Fibroblast of villous mesenchyme (primary cell): ENCODE measurements around the gene USP8. TPM values are rescaled to one million over a fixed set of nuclear protein-coding genes. Genes with fewer than 3 reads are reported as not detected.

Experiments used
- DNase-seq: peaks from one replicate; pipeline ENCODE4 v3.0.0-alpha.2; 2010; ENCODE audit warnings: low read depth
- H3K4me3 ChIP-seq: 2 replicates; pipeline ENCODE4 v1.5.1; 2011; ENCODE audit warnings: low read depth, mild to moderate bottlenecking, low read length
- CTCF ChIP-seq: IDR thresholded peaks from 2 replicates; pipeline ENCODE4 v1.5.1; 2012; ENCODE audit warnings: low read depth, mild to moderate bottlenecking, low read length; ENCODE audit not compliant: insufficient read depth
- small RNA-seq: library from RNA; depleted of rRNA; stranded (forward); fragments of <200 nt; gene quantifications from one replicate; pipeline ENCODE3, GENCODE V24; 2012
- total RNA-seq: library from RNA; depleted of rRNA; stranded (reverse); fragments of >200 nt; gene quantifications from 2 replicates; pipeline ENCODE4 v1.2.3, GENCODE V29; 2012

Gene USP8
- total RNA-seq, 1 donor, result 54.0 TPM

- DNase-seq, result no peak
- no peak overlapping the region for H3K4me3 ChIP-seq
- TF ChIP-seq CTCF, result no peak
Measured at GRCh38 chr15:50552238-50552637, 128.0 kb downstream of the USP8 start.

GRCh38 chr15:50556642-50557371 lies 132.6 kb downstream of the USP8 start:
- no peak for DNase-seq
- TF ChIP-seq CTCF, result no peak

GRCh38 chr15:50558012-50558411 lies 133.8 kb downstream of the USP8 start:
- no peak for TF ChIP-seq CTCF
- no peak overlapping the region for H3K4me3 ChIP-seq
- DNase-seq, result no peak

More at GRCh38 chr15:50556642-50557371, 132.6 kb downstream of the USP8 start:
- H3K4me3 ChIP-seq, result no peak overlapping the region

- TF ChIP-seq CTCF, result no peak
- no peak overlapping the region for H3K4me3 ChIP-seq
- peak; percentile 35 for DNase-seq
Measured at GRCh38 chr15:50562735-50563640, 138.8 kb downstream of the USP8 start.

DNA sequence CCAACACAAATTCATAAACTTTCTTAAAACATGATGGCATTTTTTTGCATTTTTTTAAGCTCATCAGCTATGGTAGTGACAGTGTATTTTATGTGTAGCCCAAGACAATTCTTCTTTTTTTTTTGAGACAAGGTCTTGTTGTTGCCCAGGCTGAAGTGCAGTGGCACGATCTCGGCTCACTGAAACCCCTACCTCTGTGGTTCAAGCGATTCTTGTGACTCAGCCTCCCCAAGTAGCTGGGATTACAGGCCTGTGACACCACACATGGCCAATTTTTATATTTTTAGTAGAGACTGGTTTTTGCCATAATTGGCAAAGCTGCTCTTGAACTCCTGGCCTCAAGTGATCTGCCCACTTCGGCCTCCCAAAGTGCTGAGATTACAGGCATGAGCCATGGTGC lies 139.6 kb downstream of the USP8 start:
- TF ChIP-seq CTCF, result no peak
- DNase-seq, result no peak
- H3K4me3 ChIP-seq, result no peak overlapping the region

Small RNA genes within 50 kb of the gene (small RNA-seq; reads per million reads assigned to genes)
- not detected for gene RNA5SP395

Other genes with a start within 250 kb of the USP8 start
- under 0.01 TPM in 2 replicates for gene SLC27A2, start 242.2 kb upstream of the USP8 start, total RNA-seq
- not detected in 2 replicates for gene HDC, start 158.7 kb upstream of the USP8 start, total RNA-seq
- gene GABPB1, start 69.2 kb upstream of the USP8 start, total RNA-seq, result 33.8 and 44.9 TPM in 2 replicates
- gene USP50, start 122.3 kb downstream of the USP8 start, total RNA-seq, result 1.3 TPM in 1 of 2 replicates, not detected in the other